Epithelial cell of esophagus (primary cell): ENCODE results near the gene UBA6.

ENCODE experiments used
- DNase-seq: peaks from one replicate; pipeline ENCODE4 v3.0.0; 2010; ENCODE audit warnings: low read depth
- H3K4me3 ChIP-seq: 2 replicates; pipeline ENCODE4 v1.5.1; 2011; ENCODE audit warnings: mild to moderate bottlenecking, low read length, control low read depth
- CTCF ChIP-seq: IDR thresholded peaks from 2 replicates; pipeline ENCODE4 v1.5.1; 2011; ENCODE audit warnings: low read depth, mild to moderate bottlenecking, low read length, control low read depth, inconsistent platforms; ENCODE audit not compliant: insufficient read depth; ENCODE audit errors: missing control alignments

Gene UBA6

GRCh38 chr4:67571975-67572374, 129.0 kb downstream of the UBA6 start:
- DNase-seq: no peak
- no peak for TF ChIP-seq CTCF
- no peak overlapping the region for H3K4me3 ChIP-seq

- no peak for DNase-seq
- H3K4me3 ChIP-seq: no peak overlapping the region
- TF ChIP-seq CTCF: no peak
Observed at GRCh38 chr4:67570537-67570936, 130.4 kb downstream of the UBA6 start.

- H3K4me3 ChIP-seq: no peak overlapping the region
- TF ChIP-seq CTCF: no peak
- peak; percentile 88 for DNase-seq
Observed at GRCh38 chr4:67568820-67569219, 132.1 kb downstream of the UBA6 start.

GRCh38 chr4:67566335-67566734, 134.6 kb downstream of the UBA6 start:
- no peak for TF ChIP-seq CTCF
- no peak for DNase-seq
- H3K4me3 ChIP-seq: no peak overlapping the region

GRCh38 chr4:67565284-67565683, 135.7 kb downstream of the UBA6 start:
- no peak for TF ChIP-seq CTCF
- DNase-seq: no peak
- H3K4me3 ChIP-seq: no peak overlapping the region
